GM12801 (cell line): Measurements from ENCODE around the gene QPRT.

Experiments
- CTCF ChIP-seq: IDR thresholded peaks from one replicate; pipeline ENCODE4 v1.5.1; 2011; ENCODE audit warnings: control low read depth; ENCODE audit not compliant: insufficient read length; ENCODE audit errors: extremely low read depth

QPRT gene

GRCh38 chr16:29673501-29673900 lies 5.5 kb upstream of the QPRT start:
- TF ChIP-seq CTCF = no peak

GRCh38 chr16:29674188-29674587 lies 4.8 kb upstream of the QPRT start:
- TF ChIP-seq CTCF = no peak

GRCh38 chr16:29675811-29676643 lies 3.0 kb upstream of the QPRT start:
- TF ChIP-seq CTCF = no peak

GRCh38 chr16:29676989-29677785 lies 1.8 kb upstream of the QPRT start:
- no peak for TF ChIP-seq CTCF

GRCh38 chr16:29680180-29680598 lies 1.2 kb downstream of the QPRT start:
- no peak for TF ChIP-seq CTCF

GRCh38 chr16:29683543-29684090 lies 4.6 kb downstream of the QPRT start:
- TF ChIP-seq CTCF = no peak

GRCh38 chr16:29684679-29685078 lies 5.7 kb downstream of the QPRT start:
- no peak for TF ChIP-seq CTCF
